Measurements from ENCODE around the gene MAGED2. TPM values are rescaled to one million over a fixed set of nuclear protein-coding genes. Genes with fewer than 3 reads are reported as not detected.
"Not testable (repeated sequence)": the region's sequence is repeated elsewhere in the genome, so short reads cannot be mapped to it uniquely, and the experiment has no call there.

MAGED2 gene
- total RNA-seq: 144 and 263 TPM in 2 replicates

GRCh38 chrX:54807524-54808108, at the start of gene MAGED2:
Gene MAGED2 (plus strand): TSS chrX:54807745. CDS start chrX:54809332, 1,587 bp downstream.
- peak in 1 of 2 donors; percentile 64 for DNase-seq (ENCODE audit: low read depth in 2 of 2)

GRCh38 chrX:54758114-54759055, 49.2 kb upstream of the MAGED2 start:
- no peak for DNase-seq (ENCODE audit: low read depth in 2 of 2)

GRCh38 chrX:54774391-54775094, 33.0 kb upstream of the MAGED2 start:
- peak in 1 of 2 donors; percentile 0 for DNase-seq (ENCODE audit: low read depth in 2 of 2)

- no peak for DNase-seq (ENCODE audit: low read depth in 2 of 2)
Measured at GRCh38 chrX:54776061-54776460, 31.5 kb upstream of the MAGED2 start.

- DNase-seq (ENCODE audit: low read depth in 2 of 2): no peak
Measured at GRCh38 chrX:54776987-54777672, 30.4 kb upstream of the MAGED2 start.

GRCh38 chrX:54785901-54786300, 21.6 kb upstream of the MAGED2 start:
- DNase-seq (ENCODE audit: low read depth in 2 of 2): no peak

GRCh38 chrX:54786967-54787366, 20.6 kb upstream of the MAGED2 start:
- no peak for DNase-seq (ENCODE audit: low read depth in 2 of 2)

- DNase-seq (ENCODE audit: low read depth in 2 of 2): no peak
Measured at GRCh38 chrX:54788446-54788845, 19.1 kb upstream of the MAGED2 start.

GRCh38 chrX:54789405-54789804, 18.1 kb upstream of the MAGED2 start:
- not testable (repeated sequence) for DNase-seq (ENCODE audit: low read depth in 2 of 2)

GRCh38 chrX:54794028-54794427, 13.5 kb upstream of the MAGED2 start:
- no peak for DNase-seq (ENCODE audit: low read depth in 2 of 2)

GRCh38 chrX:54794795-54795194, 12.8 kb upstream of the MAGED2 start:
- DNase-seq (ENCODE audit: low read depth in 2 of 2): no peak

- DNase-seq (ENCODE audit: low read depth in 2 of 2): no peak
Measured at GRCh38 chrX:54798137-54798536, 9.4 kb upstream of the MAGED2 start, which contains the start of gene ITIH6. Gene ITIH6 (minus strand): TSS chrX:54798255. CDS start chrX:54798210, 45 bp downstream.

GRCh38 chrX:54799046-54799445, 8.5 kb upstream of the MAGED2 start:
- no peak for DNase-seq (ENCODE audit: low read depth in 2 of 2)

- peak in 1 of 2 donors; percentile 61 for DNase-seq (ENCODE audit: low read depth in 2 of 2)
Measured at GRCh38 chrX:54808109-54808604, 612 bp downstream of the MAGED2 start.

GRCh38 chrX:54808605-54809483, 1.3 kb downstream of the MAGED2 start:
- DNase-seq (ENCODE audit: low read depth in 2 of 2): peak; percentile 94 to 96

GRCh38 chrX:54810532-54810931, 3.0 kb downstream of the MAGED2 start:
- no peak for DNase-seq (ENCODE audit: low read depth in 2 of 2)

GRCh38 chrX:54811301-54811885, 3.8 kb downstream of the MAGED2 start:
- no peak for DNase-seq (ENCODE audit: low read depth in 2 of 2)

GRCh38 chrX:54812306-54812705, 4.8 kb downstream of the MAGED2 start:
- DNase-seq (ENCODE audit: low read depth in 2 of 2): no peak

- DNase-seq (ENCODE audit: low read depth in 2 of 2): no peak
Measured at GRCh38 chrX:54817220-54817820, 9.8 kb downstream of the MAGED2 start.
